GM12878 (cell line): Measurements from ENCODE around the gene NIN. TPM values are rescaled to one million over a fixed set of nuclear protein-coding genes. Genes with fewer than 3 reads are reported as not detected.

Source experiments
- BHLHE40 ChIP-seq, 2 experiments: fragments of 450-650 bp in 1 of 2; IDR thresholded peaks; 2 replicates each; pipeline ENCODE4 v1.6.1; 2011 to 2017; ENCODE audit warnings: low read depth in 2 of 2, borderline replicate concordance in 1 of 2, improper control_type of control experiment in 1 of 2, low read length in 1 of 2, mild to moderate bottlenecking in 1 of 2
- CBX3 ChIP-seq: fragments of 200-600 bp; sonication (generic); IDR thresholded peaks from 2 replicates; pipeline ENCODE4 v1.6.1; 2016; ENCODE audit warnings: low read depth, borderline replicate concordance
- CREB1 ChIP-seq: IDR thresholded peaks from 2 replicates; pipeline ENCODE4 v1.6.1; 2012; ENCODE audit warnings: low read depth, mild to moderate bottlenecking, inconsistent platforms
- EP300 ChIP-seq, 2 experiments: fragments of 150-350 bp in 1 of 2; IDR thresholded peaks; 2 replicates each; pipeline ENCODE4 v1.6.1; 2011 to 2012; ENCODE audit warnings: low read depth in 2 of 2, low read length in 2 of 2, borderline replicate concordance in 1 of 2, improper control_type of control experiment in 1 of 2, inconsistent platforms in 1 of 2; ENCODE audit not compliant: control insufficient read depth in 1 of 2
- FOXM1 ChIP-seq: IDR thresholded peaks from 2 replicates; pipeline ENCODE4 v1.6.1; 2012; ENCODE audit warnings: low read depth, mild to moderate bottlenecking, inconsistent platforms, low read length, moderate library complexity
- HDAC6 ChIP-seq: fragments of 200-600 bp; sonication (generic); IDR thresholded peaks from one replicate; pipeline ENCODE4 v1.8.0; 2017; ENCODE audit warnings: antibody characterized with exemption; ENCODE audit not compliant: unreplicated experiment
- KAT2A ChIP-seq: conservative IDR thresholded peaks from 2 replicates; pipeline ENCODE4 v1.6.1; 2011; ENCODE audit warnings: low read depth, low read length; ENCODE audit not compliant: control insufficient read depth
- NFYB ChIP-seq: IDR thresholded peaks from 2 replicates; pipeline ENCODE4 v1.6.1; 2011; ENCODE audit warnings: low read depth, mild to moderate bottlenecking, low read length, improper control_type of control experiment, moderate library complexity; ENCODE audit not compliant: insufficient read depth
- RAD21 ChIP-seq: IDR thresholded peaks from 2 replicates; pipeline ENCODE4 v1.6.1; 2011; ENCODE audit warnings: mild to moderate bottlenecking, low read depth, low read length, moderate library complexity; ENCODE audit not compliant: insufficient read depth
- SIN3A ChIP-seq: IDR thresholded peaks from 2 replicates; pipeline ENCODE4 v1.6.1; 2012; ENCODE audit warnings: low read depth, low read length, improper control_type of control experiment
- SP1 ChIP-seq: IDR thresholded peaks from one replicate; pipeline ENCODE4 v1.6.1; 2011; ENCODE audit warnings: low read depth, low read length
- TCF12 ChIP-seq: IDR thresholded peaks from 2 replicates; pipeline ENCODE4 v1.6.1; 2011; ENCODE audit warnings: low read depth, mild to moderate bottlenecking, low read length
- ZSCAN29 ChIP-seq: fragments of 450-650 bp; IDR thresholded peaks from 2 replicates; pipeline ENCODE4 v1.6.1; 2017; ENCODE audit warnings: mild to moderate bottlenecking, moderate library complexity
- polyA plus RNA-seq, 11 experiments: library from polyadenylated mRNA; depleted of rRNA in 4 of 11; unstranded in 6 of 11; stranded (reverse) in 5 of 11; fragments of >200 nt; fragmentation: Nextera tagmentation in 4 of 11; fragmentation: Illumina TruSeq in 1 of 11; extraction: Ambion mirVana in 4 of 11; extraction: Trizol in 1 of 11; gene quantifications; 1 replicate in 1 of 11; 2 replicates in 10 of 11; pipeline versions ENCODE4 v1.2.1 to v1.2.3, GENCODE V29; 2011 to 2016; ENCODE audit warnings: inconsistent platforms in 2 of 11, missing spikeins in 2 of 11, low read depth in 1 of 11
- total RNA-seq, 4 experiments: library from RNA; depleted of rRNA in 3 of 4; stranded (reverse); fragments of >200 nt in 3 of 4; fragmentation: Illumina TruSeq in 1 of 4; extraction: Trizol in 1 of 4; gene quantifications; 2 replicates each; pipeline versions ENCODE4 v1.2.1 to v1.2.3, GENCODE V29; 2013 to 2021
- TF ChIP-seq, protein P1 (sequence below): fragments of 450-650 bp; IDR thresholded peaks from 2 replicates; pipeline ENCODE4 v1.6.1; 2017; ENCODE audit warnings: mild to moderate bottlenecking, moderate library complexity
- TF ChIP-seq, protein P2 (sequence below): fragments of 150-350 bp; IDR thresholded peaks from 2 replicates; pipeline ENCODE4 v1.6.1; 2016; ENCODE audit warnings: low read depth, low read length
- TF ChIP-seq, protein P3 (sequence below): fragments of 450-650 bp; formaldehyde crosslinking; IDR thresholded peaks from 2 replicates; pipeline ENCODE4 v1.4.0; 2020; ENCODE audit warnings: mild to moderate bottlenecking, moderate library complexity
- TF ChIP-seq, protein P4 (sequence below): fragments of 450-650 bp; IDR thresholded peaks from 2 replicates; pipeline ENCODE4 v1.6.1; 2017; ENCODE audit warnings: low read depth, mild to moderate bottlenecking, moderate library complexity

Gene NIN
- total and polyA plus RNA-seq, 10 of the 15 experiments (the other 5 are each of a cell fraction or from before 2014, with no cell fraction given): 16.2 to 135 (median 70.3) TPM

DNA sequence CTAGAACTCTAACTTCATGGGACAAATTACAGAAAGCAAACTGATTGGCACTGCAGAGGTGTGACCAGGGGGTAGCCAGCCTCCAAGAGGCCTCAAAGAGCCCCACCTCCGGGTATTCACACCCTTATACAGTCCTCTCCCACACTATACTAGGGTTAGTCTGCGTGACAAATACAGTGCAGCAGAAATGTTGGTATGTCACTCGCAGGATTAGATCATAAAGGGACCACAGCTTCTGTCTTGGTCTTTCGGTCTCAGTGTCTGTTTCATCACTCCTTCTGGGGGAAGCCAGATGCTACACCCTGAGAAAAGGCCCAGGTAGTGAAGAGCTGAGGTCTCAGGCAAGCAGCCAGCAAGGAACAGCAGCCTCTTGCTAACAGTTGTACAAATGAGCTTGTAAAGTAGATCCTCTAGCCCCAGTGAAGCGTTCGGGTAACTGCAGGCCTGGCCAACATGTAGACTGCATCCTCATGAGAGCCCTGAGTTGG, 94.0 kb downstream of the NIN start (continued):
- TF ChIP-seq FOXM1 (0 out of 2 replicates have a peak, but pooled peaks have one; percentile 70), CREB1 (peak; percentile 82), CBX3 (no peak), RAD21 (0 out of 2 replicates have a peak, but pooled peaks have one; percentile 11), TCF12 (peak; percentile 79), KAT2A (no peak), NFYB (no peak), SP1 (peak; percentile 51), SIN3A (no peak), EP300 (IDR thresholded peaks at IDR 0.05; ENCODE audit: borderline replicate concordance in 1 of 2, control insufficient read depth in 1 of 2, low read depth in 2 of 2, low read length in 2 of 2) (peak; percentile 66 to 78; a peak in 3 of 4 replicates), ZSCAN29 (no peak), BHLHE40 (IDR thresholded peaks at IDR 0.05; ENCODE audit: borderline replicate concordance in 1 of 2, low read depth in 2 of 2, low read length in 1 of 2) (peak; percentile 66 to 71; a peak in 3 of 4 replicates), HDAC6 (no peak)
- TF ChIP-seq, protein P1, sequence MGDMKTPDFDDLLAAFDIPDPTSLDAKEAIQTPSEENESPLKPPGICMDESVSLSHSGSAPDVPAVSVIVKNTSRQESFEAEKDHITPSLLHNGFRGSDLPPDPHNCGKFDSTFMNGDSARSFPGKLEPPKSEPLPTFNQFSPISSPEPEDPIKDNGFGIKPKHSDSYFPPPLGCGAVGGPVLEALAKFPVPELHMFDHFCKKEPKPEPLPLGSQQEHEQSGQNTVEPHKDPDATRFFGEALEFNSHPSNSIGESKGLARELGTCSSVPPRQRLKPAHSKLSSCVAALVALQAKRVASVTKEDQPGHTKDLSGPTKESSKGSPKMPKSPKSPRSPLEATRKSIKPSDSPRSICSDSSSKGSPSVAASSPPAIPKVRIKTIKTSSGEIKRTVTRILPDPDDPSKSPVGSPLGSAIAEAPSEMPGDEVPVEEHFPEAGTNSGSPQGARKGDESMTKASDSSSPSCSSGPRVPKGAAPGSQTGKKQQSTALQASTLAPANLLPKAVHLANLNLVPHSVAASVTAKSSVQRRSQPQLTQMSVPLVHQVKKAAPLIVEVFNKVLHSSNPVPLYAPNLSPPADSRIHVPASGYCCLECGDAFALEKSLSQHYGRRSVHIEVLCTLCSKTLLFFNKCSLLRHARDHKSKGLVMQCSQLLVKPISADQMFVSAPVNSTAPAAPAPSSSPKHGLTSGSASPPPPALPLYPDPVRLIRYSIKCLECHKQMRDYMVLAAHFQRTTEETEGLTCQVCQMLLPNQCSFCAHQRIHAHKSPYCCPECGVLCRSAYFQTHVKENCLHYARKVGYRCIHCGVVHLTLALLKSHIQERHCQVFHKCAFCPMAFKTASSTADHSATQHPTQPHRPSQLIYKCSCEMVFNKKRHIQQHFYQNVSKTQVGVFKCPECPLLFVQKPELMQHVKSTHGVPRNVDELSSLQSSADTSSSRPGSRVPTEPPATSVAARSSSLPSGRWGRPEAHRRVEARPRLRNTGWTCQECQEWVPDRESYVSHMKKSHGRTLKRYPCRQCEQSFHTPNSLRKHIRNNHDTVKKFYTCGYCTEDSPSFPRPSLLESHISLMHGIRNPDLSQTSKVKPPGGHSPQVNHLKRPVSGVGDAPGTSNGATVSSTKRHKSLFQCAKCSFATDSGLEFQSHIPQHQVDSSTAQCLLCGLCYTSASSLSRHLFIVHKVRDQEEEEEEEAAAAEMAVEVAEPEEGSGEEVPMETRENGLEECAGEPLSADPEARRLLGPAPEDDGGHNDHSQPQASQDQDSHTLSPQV: no peak
- TF ChIP-seq, protein P2, sequence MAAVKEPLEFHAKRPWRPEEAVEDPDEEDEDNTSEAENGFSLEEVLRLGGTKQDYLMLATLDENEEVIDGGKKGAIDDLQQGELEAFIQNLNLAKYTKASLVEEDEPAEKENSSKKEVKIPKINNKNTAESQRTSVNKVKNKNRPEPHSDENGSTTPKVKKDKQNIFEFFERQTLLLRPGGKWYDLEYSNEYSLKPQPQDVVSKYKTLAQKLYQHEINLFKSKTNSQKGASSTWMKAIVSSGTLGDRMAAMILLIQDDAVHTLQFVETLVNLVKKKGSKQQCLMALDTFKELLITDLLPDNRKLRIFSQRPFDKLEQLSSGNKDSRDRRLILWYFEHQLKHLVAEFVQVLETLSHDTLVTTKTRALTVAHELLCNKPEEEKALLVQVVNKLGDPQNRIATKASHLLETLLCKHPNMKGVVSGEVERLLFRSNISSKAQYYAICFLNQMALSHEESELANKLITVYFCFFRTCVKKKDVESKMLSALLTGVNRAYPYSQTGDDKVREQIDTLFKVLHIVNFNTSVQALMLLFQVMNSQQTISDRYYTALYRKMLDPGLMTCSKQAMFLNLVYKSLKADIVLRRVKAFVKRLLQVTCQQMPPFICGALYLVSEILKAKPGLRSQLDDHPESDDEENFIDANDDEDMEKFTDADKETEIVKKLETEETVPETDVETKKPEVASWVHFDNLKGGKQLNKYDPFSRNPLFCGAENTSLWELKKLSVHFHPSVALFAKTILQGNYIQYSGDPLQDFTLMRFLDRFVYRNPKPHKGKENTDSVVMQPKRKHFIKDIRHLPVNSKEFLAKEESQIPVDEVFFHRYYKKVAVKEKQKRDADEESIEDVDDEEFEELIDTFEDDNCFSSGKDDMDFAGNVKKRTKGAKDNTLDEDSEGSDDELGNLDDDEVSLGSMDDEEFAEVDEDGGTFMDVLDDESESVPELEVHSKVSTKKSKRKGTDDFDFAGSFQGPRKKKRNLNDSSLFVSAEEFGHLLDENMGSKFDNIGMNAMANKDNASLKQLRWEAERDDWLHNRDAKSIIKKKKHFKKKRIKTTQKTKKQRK: no peak
- TF ChIP-seq, protein P3, sequence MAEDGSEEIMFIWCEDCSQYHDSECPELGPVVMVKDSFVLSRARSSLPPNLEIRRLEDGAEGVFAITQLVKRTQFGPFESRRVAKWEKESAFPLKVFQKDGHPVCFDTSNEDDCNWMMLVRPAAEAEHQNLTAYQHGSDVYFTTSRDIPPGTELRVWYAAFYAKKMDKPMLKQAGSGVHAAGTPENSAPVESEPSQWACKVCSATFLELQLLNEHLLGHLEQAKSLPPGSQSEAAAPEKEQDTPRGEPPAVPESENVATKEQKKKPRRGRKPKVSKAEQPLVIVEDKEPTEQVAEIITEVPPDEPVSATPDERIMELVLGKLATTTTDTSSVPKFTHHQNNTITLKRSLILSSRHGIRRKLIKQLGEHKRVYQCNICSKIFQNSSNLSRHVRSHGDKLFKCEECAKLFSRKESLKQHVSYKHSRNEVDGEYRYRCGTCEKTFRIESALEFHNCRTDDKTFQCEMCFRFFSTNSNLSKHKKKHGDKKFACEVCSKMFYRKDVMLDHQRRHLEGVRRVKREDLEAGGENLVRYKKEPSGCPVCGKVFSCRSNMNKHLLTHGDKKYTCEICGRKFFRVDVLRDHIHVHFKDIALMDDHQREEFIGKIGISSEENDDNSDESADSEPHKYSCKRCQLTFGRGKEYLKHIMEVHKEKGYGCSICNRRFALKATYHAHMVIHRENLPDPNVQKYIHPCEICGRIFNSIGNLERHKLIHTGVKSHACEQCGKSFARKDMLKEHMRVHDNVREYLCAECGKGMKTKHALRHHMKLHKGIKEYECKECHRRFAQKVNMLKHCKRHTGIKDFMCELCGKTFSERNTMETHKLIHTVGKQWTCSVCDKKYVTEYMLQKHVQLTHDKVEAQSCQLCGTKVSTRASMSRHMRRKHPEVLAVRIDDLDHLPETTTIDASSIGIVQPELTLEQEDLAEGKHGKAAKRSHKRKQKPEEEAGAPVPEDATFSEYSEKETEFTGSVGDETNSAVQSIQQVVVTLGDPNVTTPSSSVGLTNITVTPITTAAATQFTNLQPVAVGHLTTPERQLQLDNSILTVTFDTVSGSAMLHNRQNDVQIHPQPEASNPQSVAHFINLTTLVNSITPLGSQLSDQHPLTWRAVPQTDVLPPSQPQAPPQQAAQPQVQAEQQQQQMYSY (CRISPR knock-in tag): no peak
- TF ChIP-seq, protein P4, sequence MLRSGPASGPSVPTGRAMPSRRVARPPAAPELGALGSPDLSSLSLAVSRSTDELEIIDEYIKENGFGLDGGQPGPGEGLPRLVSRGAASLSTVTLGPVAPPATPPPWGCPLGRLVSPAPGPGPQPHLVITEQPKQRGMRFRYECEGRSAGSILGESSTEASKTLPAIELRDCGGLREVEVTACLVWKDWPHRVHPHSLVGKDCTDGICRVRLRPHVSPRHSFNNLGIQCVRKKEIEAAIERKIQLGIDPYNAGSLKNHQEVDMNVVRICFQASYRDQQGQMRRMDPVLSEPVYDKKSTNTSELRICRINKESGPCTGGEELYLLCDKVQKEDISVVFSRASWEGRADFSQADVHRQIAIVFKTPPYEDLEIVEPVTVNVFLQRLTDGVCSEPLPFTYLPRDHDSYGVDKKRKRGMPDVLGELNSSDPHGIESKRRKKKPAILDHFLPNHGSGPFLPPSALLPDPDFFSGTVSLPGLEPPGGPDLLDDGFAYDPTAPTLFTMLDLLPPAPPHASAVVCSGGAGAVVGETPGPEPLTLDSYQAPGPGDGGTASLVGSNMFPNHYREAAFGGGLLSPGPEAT: peak; percentile 96
